M059J (cell line): Measurements from ENCODE around the gene LRRC58. TPM values are rescaled to one million over a fixed set of nuclear protein-coding genes. Genes with fewer than 3 reads are reported as not detected.

ENCODE experiments used
- DNase-seq: peaks from one replicate; pipeline ENCODE4 v3.0.0-alpha.2; 2012; ENCODE audit warnings: low read depth
- total RNA-seq: library from RNA; depleted of rRNA; stranded (reverse); fragments of >200 nt; shearing (Covaris generic); gene quantifications from 2 replicates; pipeline ENCODE4 v1.2.3, GENCODE V29; 2014; rRNA removed

Gene LRRC58
- total RNA-seq, 1 experiment from 2014 or later = 40.0 TPM

DNA sequence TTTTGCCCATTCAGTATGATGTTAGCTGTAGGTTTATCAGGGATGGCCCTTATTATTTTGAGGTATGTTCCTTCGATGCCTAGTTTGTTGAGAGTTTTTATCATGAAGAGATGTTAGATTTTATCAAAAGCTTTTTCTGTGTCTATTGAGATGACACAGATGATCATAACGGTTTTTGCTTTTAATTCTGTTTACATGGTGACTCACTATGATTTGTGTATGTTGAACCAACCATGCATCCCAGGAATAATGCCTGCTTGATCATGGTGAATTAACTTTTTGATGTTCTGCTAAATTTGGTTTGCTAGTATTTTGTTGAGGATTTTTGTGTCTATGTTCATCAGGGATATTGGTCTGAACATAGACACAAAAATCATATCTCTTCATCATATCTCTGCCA lies 72.4 kb downstream of the LRRC58 start:
- DNase-seq = peak; percentile 19

DNA sequence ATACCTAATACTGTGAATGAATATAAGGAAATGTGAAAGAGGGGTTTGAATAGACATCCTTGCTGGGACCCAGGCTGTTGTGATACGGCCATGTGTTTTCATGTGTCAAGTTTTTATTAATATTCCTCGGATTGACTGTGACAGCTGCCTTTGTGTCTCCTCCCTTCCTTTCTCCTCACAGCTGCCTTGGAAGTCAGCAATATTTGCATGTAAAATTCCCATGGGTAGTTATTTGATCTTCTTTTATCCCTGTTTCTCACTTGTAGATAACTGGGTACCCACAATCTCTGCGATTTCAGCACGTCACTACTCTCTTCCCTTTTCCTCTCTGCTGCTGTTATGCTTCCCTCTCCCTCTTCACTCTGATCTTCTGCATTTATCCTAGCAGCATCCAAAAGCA lies 73.5 kb downstream of the LRRC58 start:
- DNase-seq = no peak

DNA sequence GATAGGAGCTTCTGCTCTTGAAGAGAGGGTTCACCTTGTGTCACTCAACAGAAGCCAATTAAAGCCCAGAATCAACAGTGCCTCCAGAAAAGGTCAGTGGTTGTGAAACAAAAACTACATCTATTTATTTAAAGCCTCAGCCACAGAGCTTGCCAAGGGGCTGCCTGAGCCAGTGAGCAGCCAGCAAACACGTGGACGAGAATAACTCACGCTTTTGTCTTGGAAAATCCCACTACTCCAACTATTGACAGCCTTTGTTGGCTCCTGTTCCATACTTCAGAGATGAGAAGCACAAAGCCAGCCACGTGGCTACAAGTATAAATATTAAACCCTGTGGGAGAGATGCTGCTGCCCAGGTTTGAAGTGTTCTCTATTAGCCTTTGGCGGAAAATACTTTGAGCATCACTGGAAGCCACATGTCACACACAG lies 74.4 kb downstream of the LRRC58 start:
- peak; percentile 25 for DNase-seq

Other genes with a start within 250 kb of the LRRC58 start
- gene GPR156, start 64.1 kb downstream of the LRRC58 start, total RNA-seq = 0.66 and 2.2 TPM in 2 replicates
- 762 and 1,312 TPM in 2 replicates for gene FSTL1, start 101.6 kb upstream of the LRRC58 start, total RNA-seq
- 287 and 362 TPM in 2 replicates for gene NDUFB4, start 247.0 kb upstream of the LRRC58 start, total RNA-seq